PFSK-1 (cell line): ENCODE data around the gene HOXC12.

Source experiments
- FOXP2 ChIP-seq: optimal IDR thresholded peaks from 2 replicates; pipeline ENCODE3; 2011; ENCODE audit warnings: borderline replicate concordance, control low read depth, inconsistent platforms; ENCODE audit not compliant: insufficient read depth; ENCODE audit errors: extremely low read length, extremely low read depth
- POLR2AphosphoS5 ChIP-seq: IDR thresholded peaks from 2 replicates; pipeline ENCODE4 v1.6.1; 2012; ENCODE audit warnings: low read depth, mild to moderate bottlenecking, control low read depth, low read length, moderate library complexity
- SIN3A ChIP-seq: IDR thresholded peaks from 2 replicates; pipeline ENCODE4 v1.6.1; 2012; ENCODE audit warnings: mild to moderate bottlenecking, low read length, moderate library complexity, borderline replicate concordance; ENCODE audit not compliant: insufficient read depth
- TAF1 ChIP-seq: IDR thresholded peaks from 2 replicates; pipeline ENCODE4 v1.6.1; 2012; ENCODE audit warnings: low read length, control low read depth, borderline replicate concordance; ENCODE audit not compliant: insufficient read depth
- TF ChIP-seq, protein P1 (sequence below), 2 experiments: IDR thresholded peaks; 2 replicates each; pipeline versions ENCODE4 v1.6.1 to v1.8.0; 2011 to 2012; ENCODE audit warnings: low read depth in 2 of 2, low read length in 2 of 2, control low read depth in 1 of 2, inconsistent platforms in 1 of 2, mild to moderate bottlenecking in 1 of 2, moderate library complexity in 1 of 2; ENCODE audit not compliant: insufficient read depth in 1 of 2

The HOXC12 gene

DNA sequence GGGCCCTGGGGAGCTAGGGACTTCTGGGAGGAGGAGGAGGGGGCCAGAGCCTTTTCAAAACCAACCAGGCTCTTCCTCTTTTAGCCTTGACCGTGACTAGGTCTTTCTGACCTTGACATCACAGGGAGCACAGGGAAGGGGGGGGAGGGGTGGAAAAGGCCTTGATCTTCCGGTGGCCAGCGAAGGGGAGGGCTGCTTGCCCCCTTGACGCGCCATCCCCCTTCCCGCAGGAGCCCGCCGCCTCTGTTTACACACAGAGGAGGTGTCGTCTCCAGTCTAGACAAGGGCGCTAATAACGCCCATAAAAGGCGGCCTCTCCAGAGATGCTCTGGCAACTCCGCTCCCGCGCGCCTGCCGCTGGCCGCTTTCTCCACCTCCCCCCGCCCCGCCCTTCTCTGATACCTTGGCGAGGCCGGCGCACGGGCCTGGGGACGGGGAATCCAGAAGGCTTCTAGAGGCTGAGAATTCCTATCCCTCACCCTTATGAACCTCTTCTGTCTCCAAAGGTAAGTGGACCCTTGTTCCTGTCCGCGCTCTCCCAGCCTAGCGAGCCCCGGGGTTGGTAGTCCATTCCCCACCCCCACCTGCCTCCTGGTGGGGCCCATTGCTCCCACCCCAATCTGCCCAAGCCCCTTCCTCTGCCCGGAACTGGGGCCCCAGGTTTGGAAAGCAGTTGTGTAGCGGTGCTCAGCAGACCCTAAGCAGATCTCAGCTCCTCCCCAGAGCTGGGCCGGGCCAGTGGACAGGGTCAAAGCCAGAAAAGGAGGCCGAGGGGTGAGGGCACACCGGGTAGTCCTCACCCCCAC is 4.9 kb upstream of the HOXC12 start:
- no peak for TF ChIP-seq FOXP2
- no peak for TF ChIP-seq SIN3A
- no peak for TF ChIP-seq TAF1

DNA sequence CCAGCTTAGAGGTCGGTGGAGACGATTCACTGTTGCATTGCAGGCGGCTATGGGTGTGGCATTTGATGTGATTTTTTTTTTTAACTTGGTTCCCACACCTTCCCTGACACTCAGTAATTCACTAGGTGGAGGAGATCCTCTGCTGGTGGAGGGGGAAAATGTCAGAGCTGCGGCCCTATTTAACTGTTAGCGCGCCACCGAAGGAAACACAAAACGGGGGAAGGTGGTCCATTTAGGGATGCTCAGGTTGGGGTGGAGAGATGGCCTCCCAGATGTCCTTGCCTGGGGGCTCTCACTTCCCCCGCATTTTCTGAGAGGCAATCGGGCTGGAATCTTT is 4.3 kb upstream of the HOXC12 start:
- no peak for TF ChIP-seq POLR2AphosphoS5
- TF ChIP-seq, protein P1, sequence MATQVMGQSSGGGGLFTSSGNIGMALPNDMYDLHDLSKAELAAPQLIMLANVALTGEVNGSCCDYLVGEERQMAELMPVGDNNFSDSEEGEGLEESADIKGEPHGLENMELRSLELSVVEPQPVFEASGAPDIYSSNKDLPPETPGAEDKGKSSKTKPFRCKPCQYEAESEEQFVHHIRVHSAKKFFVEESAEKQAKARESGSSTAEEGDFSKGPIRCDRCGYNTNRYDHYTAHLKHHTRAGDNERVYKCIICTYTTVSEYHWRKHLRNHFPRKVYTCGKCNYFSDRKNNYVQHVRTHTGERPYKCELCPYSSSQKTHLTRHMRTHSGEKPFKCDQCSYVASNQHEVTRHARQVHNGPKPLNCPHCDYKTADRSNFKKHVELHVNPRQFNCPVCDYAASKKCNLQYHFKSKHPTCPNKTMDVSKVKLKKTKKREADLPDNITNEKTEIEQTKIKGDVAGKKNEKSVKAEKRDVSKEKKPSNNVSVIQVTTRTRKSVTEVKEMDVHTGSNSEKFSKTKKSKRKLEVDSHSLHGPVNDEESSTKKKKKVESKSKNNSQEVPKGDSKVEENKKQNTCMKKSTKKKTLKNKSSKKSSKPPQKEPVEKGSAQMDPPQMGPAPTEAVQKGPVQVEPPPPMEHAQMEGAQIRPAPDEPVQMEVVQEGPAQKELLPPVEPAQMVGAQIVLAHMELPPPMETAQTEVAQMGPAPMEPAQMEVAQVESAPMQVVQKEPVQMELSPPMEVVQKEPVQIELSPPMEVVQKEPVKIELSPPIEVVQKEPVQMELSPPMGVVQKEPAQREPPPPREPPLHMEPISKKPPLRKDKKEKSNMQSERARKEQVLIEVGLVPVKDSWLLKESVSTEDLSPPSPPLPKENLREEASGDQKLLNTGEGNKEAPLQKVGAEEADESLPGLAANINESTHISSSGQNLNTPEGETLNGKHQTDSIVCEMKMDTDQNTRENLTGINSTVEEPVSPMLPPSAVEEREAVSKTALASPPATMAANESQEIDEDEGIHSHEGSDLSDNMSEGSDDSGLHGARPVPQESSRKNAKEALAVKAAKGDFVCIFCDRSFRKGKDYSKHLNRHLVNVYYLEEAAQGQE (IDR thresholded peaks at IDR 0.05; ENCODE audit: insufficient read depth in 1 of 2, low read depth in 2 of 2, low read length in 2 of 2) = no peak
- no peak for TF ChIP-seq SIN3A
- TF ChIP-seq TAF1 = no peak
- TF ChIP-seq FOXP2 = no peak

DNA sequence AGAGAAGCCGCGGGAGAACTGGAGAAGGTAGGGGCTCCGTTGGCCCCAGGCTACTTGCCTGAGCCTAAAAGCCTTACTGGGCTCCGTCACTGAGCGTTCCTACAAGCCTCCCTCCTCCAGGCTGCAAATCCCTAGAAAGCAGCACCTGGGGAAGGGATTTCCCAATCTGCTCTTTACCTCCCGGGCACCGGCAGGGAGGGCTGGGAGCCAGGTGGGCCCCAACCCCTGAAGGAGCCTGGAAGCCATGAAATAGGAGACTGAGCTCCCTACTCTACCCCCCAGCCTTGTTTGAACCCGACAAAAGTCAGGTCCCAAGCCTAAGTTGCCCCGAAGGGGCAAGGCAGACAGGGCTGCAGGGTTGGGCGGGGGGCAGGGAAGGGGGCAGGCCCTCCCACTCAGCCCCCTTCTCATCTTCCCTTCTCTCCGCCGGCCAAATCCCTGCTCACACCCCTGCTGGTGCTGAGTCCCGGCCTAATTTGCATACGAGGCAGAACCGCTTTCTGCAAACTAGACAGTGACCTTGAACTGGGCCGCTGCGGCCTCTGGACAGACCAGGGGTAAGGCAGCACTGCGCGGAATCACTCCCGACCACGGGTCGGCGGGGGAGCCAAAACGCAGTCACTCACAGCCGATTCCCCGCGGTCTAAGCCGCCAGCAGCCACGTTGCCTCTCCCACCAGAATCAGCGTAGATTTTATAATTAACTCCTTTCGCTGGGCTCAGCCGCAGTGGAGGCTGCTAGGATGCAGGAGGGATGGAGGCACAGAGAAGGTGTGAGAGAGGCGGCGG is 3.7 kb upstream of the HOXC12 start:
- no peak for TF ChIP-seq TAF1
- no peak for TF ChIP-seq POLR2AphosphoS5
- TF ChIP-seq, protein P1 (IDR thresholded peaks at IDR 0.05; ENCODE audit: insufficient read depth in 1 of 2, low read depth in 2 of 2, low read length in 2 of 2) = no peak
- TF ChIP-seq SIN3A = no peak
- TF ChIP-seq FOXP2 = no peak

DNA sequence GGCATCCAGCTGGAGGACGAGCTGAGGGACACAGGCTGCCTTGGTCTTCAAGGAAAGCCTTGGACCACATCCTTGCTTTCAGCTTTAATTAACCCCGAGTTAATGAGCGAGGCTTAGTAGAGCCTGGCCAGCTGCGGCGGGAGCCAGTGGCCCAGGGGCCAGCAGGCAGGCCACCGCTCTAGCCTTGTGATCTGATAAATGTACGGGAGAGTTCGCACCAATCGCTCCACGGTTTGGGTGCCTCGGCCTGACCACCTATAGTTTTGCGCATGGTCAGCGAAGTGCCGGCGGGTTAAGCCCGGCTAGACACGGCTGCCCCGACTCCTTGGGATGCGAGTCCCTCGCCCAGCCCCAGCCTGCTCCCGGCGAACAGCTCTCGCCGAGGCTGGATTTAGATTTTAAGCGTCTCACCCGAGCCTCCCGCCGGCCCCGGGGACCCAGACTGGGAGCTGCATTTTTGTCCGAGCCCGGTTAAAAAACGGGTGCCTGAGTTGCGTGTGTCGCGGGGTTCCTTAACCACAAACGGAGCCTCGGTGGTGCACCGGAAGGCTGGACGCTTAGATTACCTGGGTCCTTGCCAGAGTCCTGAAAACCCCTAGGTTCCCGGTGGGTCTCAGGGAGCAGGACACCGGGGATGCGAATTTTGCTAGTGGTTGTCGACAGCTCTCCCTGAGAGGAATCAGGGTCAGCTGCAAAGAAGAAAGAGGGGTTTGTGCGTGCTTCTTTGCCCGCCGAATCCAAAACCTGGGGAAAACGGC is 2.9 kb upstream of the HOXC12 start:
- TF ChIP-seq FOXP2 (no peak), TAF1 (no peak), SIN3A (no peak), POLR2AphosphoS5 (no peak)
- TF ChIP-seq, protein P1 (IDR thresholded peaks at IDR 0.05; ENCODE audit: insufficient read depth in 1 of 2, low read depth in 2 of 2, low read length in 2 of 2) = no peak

DNA sequence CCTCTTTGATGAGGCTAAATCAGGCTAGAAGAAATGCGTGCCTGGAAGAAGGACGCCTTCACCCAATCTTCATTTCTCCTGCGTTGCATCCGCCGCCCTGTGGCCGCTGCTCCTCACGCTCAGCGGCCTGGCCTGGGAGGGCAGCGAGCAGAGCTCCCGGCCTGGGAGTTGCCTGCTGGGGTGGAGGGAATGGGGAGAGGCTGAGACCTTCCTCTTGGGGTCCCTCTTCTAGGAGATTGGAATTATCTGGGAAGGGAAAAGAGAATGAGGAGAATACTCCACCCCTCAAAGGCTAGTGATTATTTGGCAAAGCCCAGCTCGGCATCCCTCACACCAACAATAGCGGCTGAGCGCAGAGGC is 2.4 kb upstream of the HOXC12 start:
- TF ChIP-seq SIN3A (no peak), TAF1 (no peak), FOXP2 (no peak), POLR2AphosphoS5 (no peak)
- TF ChIP-seq, protein P1 (IDR thresholded peaks at IDR 0.05; ENCODE audit: insufficient read depth in 1 of 2, low read depth in 2 of 2, low read length in 2 of 2) = no peak
